NK-92 (cell line): Measurements from ENCODE around the gene KAT2A.

Source experiments
- DNase-seq: peaks from one replicate; lab custom pipeline; 2025; ENCODE audit not compliant: unreplicated experiment; lab: John Stamatoyannopoulos, UW

KAT2A gene

DNA sequence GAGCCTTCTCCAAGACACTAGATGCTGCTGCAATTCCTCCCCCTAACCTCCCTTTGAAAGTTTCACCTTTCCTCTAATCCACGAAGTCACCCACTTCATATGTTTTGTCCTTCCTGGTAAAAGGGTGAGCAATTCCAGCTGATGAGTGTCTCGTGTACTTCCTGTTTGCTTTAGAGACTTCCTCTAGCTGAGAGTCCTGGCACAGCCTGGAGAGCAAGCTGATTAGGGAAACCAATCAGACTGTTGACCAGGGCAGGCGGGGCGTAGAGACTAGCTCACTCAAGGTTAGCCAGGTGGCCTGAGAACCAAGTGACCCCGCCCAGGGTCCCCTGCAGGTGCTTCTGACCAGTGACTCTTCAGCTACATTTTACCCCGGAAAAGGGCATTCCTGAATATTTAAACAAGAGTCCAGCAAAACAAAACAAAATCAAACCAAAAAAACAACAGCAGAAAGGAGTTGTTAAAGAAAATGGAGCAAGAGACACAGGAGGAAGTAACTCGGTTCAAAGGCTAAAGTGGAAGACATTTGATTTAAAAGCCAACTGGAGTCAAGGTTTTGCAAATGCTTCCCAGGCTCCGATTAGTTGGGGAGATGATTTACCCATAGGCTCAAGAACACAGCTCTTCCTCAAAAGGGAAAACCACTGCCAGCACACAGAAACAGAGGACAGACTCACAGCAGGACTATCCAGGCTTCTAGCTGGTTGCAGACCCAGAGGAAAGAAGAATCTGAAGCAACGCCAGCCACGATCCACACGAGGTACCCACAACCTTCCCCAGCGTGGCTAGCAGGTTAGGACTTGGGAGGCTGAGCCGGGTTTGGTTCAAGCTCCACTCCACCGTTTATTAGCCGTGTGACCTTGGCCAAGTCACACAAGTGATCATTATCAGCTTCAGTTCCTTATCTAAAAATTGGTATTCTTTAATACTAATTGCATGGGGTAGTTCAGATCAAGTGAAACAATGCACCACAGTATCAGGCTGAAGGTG lies 14.8 kb upstream of the KAT2A start:
- no peak for DNase-seq

DNA sequence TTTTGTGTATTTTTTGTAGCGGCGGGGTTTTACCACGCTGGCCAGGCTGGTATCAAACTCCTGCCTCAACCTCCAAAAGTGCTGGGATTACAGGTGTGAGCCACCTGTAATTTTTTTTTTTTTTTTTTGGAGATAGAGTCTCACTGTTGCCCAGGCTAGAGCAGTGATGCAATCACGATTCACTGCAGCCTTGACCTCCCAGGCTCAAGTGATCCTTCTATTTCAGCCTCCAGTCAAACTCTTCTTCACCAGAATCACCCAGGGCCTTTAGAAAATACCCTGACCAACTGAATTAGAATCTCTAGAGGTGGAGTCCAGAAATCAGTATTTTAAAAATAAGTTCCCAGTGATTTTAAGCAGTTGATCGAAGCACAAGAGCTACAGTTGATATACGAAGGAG lies 14.0 kb upstream of the KAT2A start:
- DNase-seq: no peak

DNA sequence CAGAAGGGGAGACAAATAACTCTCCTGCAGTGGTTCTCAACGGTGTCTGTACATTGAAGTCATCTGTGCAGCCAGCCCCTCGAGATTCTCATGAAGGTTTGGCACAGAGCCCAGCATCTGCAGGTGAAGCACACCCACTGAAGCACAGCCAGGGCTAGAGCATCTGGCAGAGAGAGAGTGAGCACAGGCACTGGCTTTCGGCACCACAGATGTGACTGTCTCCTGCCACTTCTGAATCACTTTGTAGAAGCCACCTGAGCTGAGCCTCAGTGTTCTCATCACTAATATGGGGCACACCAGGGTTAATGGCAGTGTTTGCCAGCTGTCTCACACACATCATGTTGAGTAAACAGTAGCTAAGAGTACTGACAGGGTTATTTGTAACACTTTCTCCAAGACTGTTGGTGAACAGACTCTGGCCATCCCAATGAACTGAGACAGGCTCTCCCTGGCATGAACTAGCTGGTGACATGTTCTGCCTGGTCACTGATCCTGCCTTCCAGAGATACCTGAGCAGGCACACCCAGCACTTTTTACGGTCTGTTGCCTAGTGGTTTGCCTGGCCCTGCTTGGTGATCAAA lies 12.4 kb upstream of the KAT2A start:
- no peak for DNase-seq

DNA sequence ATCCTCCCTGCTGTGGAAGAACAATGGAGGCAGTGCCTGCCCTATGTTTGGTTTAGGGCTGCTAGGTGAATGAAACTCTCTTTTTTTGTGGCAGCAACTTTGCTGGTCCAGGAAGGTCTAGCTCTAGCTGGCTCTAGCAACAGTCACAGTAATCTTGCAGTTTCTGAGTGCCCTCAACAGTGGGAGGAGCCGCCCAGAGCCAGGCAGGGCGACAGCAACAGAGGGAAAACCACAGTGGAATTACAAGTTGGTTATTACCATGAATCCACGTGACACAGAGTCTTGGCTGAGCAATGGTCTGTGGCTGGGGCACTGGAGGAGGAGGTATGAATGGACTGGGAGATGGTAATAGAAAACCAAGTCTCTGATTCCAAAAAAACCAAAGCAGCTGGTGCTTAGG lies 11.8 kb upstream of the KAT2A start:
- no peak for DNase-seq

DNA sequence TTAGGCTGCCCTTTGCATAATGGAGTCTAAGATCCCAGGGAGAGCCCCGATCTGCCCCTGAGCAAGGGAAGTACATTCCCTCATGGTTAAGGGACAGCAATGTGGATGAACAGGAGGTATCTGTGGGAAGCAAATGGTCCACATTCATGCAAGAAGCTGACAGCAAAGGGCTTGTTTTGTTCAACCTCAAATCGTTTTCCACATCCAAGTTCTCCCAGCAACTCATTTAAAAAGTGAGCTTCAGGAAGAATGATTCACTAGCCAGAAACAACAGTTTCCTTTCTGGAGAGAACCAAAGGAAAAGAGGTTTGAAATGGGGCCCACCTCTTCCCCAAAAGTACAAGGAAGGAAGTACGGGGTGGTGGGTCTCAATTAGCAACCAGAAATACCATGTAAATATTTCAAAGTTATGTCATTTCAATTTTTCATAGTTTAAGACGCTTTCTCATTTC lies 10.8 kb upstream of the KAT2A start:
- no peak for DNase-seq

DNA sequence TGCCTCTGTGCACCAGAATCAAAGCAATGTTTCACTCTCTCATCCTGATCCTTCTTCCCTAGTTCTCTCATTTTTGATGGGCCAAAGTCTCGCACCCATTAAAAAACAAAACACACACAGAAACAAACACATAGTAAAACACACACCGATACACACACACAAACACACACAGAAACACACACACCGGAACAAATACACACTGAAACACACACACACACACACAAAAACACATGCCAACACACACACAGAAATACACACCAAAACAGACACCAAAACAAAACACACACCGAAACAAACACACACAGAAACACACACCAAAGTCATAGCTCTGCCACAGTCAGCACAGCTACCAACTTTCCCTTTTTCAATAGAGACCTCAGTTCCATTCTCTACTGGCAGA lies 10.1 kb upstream of the KAT2A start:
- no peak for DNase-seq

DNA sequence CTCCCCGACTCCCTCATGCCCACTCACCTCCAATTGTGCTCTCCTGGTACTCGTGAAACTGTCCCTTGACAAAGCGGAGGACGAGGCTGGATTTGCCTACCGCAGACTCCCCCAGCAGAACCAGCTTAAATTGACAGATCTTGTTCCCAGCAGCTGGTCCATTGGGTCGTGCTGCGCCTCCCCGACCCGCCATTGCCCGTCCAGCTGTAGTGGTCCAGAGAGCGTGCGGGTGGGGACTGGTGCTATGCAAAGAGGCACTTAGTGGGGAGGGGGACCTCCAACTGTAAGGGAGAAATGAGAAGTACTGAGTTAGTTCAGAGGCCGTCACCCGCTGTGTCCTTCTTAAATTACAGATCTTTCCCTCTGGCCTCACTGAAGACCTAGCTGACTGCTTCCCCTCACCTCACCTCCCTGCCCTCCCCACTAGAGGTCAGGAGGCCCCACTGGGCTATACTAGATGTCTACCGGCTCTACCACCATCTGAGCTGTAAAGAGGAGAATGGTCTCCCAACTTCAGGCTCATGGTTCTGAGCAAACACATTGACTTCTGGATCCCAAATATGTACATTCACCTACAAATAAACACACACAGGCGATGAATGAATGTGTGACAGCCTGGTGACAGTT lies 9.3 kb upstream of the KAT2A start:
- no peak for DNase-seq

DNA sequence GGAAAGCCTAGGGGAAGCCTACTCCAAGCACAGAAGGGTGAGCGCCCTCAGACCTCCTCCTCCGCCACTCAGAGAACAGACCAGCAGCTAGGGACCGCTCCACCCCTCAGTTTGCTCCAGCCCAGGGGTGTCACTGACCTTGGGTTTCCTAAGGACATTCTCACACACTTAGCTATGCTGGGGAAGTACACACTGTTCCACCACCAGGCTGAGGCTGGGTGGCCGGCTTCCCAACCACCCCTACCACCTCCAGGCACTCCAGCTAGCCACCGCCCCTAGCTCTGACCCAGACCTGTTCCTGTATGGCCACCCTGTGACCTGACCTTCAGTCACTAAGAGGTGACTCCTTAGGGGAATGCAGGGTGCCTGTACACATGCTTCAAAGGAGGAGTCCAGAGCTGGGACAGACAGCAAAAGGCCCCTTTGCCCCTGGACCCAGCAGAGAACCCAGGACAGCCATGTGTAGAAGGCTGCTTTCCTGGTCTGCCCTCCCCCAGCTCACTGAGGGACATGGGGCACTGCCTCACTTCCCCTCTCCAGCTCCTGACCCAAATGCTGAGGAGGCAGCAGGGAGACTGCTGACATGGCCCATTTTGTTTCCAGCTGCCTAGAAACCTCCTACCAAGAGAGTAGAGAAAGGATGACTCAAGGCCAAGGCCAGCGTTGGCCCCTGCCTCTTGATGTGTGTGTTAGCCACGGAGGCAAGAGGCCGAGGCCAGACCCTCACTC lies 8.1 kb upstream of the KAT2A start:
- DNase-seq: no peak

DNA sequence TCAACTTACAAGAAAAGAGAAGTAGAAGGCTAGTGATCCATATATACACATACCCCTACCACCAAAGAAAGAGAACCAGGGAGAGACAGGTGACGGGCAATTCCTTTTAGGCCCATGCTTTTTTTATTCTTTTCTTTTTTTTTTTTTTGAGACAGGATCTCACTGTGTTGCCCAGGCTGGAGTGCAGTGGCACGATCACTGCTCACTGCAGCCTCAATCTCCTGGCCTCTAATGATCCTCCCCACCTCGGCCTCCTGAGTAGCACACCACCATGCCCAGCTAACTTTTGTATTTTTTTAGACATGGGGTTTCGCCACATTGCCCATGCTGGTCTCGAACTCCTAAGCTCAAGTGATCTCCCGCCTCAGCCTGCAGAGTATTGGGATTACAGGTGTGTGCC lies 6.2 kb upstream of the KAT2A start:
- no peak for DNase-seq

DNA sequence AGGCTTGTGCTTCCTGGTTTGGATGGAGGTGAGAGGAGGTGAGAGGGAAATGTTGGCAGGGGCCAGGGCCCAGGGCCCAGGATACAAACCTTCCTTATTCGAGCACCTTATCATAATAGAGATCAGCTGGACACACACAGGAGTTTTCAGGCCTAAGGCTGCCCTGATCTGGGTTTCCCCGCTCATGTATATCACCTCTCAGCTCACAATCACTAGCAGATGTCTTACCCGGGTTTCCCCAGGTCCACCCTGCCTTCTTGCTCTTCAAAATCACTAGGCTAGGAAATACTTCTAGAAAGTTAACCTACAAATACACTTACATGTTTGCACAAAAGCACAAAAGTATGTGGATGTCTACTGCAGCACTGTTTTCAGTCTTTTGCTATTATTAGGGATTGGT lies 5.7 kb upstream of the KAT2A start:
- no peak for DNase-seq

DNA sequence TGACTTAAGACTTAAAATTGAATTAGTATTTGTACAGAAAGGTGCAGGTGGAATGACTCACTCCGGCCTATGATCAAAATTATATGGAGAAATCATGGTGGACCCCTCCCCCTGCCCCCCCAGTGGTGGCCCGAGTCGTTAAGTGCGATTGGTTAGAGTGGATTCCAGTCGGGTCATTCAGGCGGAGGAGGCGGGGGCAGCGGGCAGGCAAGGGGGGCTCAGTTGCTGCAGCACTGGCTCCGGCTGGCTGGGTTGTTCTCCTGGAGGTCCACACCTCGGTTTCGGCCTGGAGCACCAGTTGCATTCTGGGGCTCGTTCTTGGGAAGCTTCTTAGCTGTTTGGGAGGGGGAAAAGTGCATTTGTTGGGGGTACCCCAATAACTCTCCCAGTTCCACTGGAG lies 4.4 kb upstream of the KAT2A start:
- no peak for DNase-seq

DNA sequence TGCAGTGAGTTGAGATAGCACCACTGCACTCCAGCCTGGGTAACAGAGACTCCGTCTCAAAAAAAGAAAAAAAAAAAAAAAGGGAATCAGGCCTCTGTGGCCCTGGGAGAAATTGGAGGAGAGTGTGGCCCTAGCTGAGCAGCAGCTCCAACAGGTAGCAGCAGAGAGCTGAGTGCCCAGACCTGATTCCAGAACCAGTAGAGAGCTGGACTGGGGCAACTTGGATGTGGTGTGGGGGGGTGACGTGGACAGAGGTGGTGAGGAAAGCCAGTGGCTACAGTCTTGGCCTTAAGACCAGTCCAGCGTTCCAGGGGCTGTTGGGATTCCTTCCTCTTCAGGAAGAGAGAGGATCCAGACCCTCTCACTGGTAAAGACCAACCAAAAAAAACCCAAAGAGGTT lies 3.1 kb upstream of the KAT2A start:
- DNase-seq: no peak

DNA sequence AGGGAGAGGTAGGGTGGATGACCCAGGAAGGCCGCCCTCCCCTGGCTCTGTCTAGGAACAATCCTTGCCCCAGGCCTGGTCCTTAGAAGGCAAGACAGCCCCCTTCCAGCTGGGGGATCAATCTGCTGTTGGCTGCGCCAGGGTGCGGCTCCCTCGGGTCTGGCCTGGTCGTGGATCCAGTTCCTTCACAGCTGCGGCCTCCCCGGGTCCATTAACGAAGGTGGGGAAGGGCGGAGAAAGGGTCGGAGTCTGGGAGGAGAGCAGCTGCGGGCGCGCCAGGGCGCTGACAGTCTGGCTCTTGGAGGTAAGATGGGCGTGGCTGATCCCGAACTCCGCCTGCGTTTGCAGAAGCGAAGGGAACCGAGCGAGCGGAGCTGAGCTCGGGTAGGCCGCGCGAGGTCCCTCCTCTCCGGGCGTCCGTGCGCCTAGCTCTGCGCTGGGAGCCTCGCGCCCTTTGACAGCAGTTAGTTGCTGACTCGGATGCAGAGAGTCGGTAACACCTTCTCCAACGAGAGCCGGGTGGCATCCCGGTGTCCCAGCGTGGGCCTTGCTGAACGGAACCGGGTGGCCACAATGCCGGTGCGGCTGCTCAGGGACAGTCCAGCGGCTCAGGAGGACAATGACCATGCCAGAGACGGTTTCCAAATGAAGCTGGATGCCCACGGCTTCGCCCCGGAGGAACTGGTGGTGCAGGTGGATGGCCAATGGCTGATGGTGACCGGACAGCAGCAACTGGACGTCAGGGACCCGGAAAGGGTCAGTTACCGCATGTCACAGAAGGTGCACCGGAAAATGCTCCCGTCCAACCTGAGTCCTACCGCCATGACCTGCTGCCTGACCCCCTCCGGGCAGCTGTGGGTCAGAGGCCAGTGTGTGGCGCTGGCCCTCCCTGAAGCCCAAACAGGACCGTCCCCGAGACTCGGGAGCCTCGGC lies 1.5 kb upstream of the KAT2A start, which contains the start of gene HSPB9:
Gene HSPB9, plus strand, starts transcription at position 434 of the 933 bp plus-strand sequence. Its CDS starts 47 bp downstream, at position 481.
- no peak for DNase-seq

DNA sequence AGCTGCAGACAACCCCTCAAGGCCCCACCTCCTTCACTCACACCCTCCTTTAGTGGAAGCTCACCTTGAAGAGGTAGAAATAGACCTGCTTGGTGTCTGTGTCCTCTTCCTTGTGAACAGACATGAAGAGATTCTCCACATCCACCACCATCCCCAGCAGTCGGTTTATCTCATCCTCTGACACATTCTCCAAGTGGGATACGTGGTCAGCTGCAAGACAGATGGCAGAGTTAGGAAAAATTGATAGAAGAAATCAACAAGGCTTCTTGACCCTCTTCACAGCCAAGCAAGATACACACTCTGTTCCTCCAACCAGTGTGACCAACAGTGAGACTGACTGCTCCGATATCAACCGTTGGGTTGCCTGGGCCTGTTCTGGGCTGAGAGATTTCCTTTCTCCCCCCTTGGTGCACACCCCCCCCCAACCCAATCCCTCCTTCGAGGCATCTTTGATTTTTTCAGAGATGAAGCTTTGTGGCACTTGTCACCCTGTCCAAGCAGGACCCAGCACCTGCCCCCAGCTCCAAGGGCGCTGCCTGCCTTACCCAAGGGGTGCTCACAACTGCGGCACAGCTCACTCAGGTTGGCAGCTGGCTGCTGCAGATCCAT lies 902 bp downstream of the KAT2A start:
- DNase-seq: no peak

DNA sequence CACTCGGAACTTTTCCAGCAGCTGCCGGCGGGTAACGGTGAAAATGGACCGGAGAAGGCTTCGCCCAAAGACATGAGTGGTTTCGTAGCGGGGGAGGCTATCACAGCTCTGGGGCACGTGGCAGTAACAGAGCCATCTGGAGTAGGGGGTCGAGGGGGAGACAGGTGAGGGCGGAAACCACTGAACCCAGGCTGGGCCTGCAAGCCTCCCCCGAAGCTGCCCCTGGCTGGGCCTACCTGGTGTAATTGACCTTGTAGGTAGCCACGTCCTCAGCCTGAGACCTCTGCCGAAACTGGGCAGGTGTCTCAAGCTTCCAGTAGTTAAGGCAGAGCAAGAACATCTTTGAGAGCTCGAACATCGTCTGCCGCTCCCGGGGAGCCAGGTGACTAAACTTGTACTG lies 1.9 kb downstream of the KAT2A start:
- DNase-seq: no peak

DNA sequence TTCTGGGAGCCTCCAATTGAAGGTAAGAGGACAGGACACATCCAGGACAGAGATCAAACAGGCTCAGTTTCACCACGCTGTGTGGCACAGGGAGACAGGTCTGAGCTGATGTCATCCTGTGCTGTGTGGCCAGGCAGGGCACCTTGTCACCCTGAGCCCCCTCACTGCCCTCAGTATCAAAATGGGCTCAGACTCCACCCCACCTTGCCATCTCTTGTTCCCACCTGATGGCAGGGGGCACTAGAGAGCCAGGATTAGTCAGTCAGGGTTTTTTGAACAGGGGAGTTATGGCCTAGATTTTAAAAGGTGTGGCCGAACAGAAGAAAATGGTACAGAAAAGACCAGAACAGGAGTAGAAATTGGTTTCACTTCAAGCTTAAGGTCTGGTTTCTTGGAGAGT lies 2.6 kb downstream of the KAT2A start:
- DNase-seq: no peak

DNA sequence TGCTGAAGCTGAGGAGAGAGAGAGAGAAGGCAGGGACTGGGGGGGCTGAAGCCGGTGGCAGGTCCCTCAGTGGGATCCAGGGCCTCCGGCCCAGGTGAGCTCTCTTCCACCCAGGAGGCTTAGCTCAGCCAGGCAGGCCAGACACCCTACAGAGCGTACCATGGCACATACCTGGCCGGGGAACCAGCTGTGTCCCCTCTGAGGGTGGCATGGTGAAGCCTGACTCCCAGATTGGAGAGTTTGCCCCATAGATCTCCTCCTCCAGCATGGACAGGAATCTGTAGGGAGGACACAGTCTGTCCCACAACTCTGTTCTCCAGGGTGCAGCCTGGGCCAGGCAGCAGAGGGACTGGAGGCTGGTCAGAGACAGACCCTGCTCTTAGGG lies 3.0 kb downstream of the KAT2A start:
- DNase-seq: no peak

DNA sequence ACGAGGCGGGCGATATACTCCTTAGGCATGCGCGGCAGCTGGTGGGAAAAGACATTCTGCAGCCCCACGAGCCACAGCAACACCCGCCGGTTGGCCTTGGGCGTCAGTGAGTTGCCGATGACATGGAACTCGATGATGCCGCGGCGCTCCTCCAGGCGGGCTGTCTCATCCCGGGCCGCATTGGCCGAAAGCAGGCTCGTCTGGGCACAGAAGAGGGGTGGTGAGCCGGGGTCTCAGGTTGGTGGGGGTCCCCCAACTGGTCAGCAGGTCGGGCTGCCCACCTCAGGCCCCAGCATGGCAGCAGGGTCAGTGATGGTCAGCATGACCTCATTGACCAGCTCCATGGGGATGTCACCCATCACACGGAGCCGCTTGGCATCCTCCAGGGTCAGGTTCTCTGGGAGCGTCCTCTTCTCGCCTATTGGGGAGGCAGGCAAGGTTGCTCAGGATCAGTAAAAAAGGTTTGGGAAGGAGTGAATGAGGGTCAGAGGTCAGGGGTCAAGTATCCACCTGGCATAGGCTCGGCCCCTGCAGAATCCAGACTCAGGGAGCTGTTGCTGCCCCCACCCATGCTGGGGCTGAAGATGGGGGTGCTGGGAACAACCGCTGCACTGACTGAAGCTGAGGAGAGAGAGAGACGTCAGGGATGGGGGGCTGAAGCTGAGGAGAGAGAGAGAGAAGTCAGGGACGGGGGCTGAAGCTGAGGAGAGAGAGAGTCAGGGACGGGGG lies 3.6 kb downstream of the KAT2A start:
- no peak for DNase-seq
